Activated CD8-positive, alpha-beta memory T cell treated with anti-CD3 and anti-CD28 coated beads, Interleukin-2, amount 50 U/mL, for 4 hours (primary cell): Measurements from ENCODE around the gene CNTNAP2.
"Not testable (repeated sequence)": the region's sequence is repeated elsewhere in the genome, so short reads cannot be mapped to it uniquely, and the experiment has no call there.

Experiments used
- DNase-seq: peaks from one replicate; pipeline ENCODE4 v3.0.0-alpha.2; 2020

CNTNAP2 gene

GRCh38 chr7:146791344-146792285 is 675.0 kb downstream of the CNTNAP2 start:
- no peak for DNase-seq

GRCh38 chr7:146804620-146805019 is 688.0 kb downstream of the CNTNAP2 start:
- DNase-seq: no peak

- DNase-seq: no peak
Measured at GRCh38 chr7:146805082-146805481, 688.5 kb downstream of the CNTNAP2 start.

- DNase-seq: no peak
Measured at GRCh38 chr7:146826329-146826728, 709.7 kb downstream of the CNTNAP2 start.

DNA sequence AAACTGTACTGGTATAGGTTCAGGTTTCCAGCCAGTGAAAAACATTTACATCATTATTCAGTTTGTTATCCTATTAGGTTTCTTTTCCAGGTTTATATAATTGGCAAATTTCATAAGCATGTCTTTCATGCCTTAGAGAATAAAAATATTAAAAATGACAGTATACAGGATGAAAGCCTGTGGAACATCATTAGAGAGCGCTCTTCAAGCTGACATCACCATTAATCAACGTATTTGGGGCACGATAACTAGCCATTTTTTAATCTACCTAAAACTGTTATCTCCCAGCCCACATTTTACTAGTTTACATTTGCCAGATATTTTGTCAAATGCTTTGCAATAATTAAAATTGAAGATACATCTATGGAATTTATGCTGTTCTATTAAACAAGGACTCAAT is 714.1 kb downstream of the CNTNAP2 start:
- DNase-seq: no peak

- no peak for DNase-seq
Measured at GRCh38 chr7:146831875-146832274, 715.3 kb downstream of the CNTNAP2 start.

- no peak for DNase-seq
Measured at GRCh38 chr7:146844405-146844804, 727.8 kb downstream of the CNTNAP2 start.

- DNase-seq: no peak
Measured at GRCh38 chr7:146858690-146859089, 742.1 kb downstream of the CNTNAP2 start.

DNA sequence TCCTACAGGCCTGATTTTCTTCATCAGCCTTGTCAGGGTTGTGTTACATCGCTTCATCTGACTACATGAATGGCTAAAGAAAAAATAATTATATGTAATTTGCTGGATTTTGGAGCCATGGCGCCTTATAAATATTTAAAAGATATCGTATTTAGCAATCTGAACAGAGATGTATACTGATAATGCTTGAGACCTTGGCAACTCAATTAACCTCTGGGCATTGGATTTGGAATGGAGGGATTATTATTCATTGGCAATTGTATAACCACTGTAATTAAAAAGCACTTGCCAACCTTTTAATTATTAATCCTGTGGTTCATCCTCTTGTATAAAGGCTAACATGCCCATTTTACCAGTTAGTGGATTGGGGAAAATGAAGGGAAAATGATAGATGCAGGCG is 745.1 kb downstream of the CNTNAP2 start:
- DNase-seq: no peak

- DNase-seq: no peak
Measured at GRCh38 chr7:146862415-146862814, 745.8 kb downstream of the CNTNAP2 start.

DNA sequence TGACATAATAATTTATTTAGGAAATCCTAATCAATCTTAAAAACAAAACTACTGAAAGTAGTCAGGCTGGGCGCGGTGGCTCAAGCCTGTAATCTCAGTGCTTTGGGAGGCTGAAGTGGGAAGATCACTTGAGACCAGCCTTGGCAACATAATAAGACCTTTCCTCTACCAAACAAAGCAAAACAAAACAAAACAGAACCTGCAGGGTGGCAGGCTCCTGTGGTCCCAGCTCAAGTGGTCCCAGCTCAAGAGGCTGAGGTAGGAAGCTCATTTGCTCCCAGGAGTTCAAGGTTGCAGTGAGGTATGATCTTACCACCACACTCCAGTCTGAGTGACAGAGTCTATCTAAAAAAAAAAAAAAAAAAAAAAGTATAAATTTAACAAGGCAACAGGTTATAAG is 748.0 kb downstream of the CNTNAP2 start:
- DNase-seq: no peak

GRCh38 chr7:146865696-146866095 is 749.1 kb downstream of the CNTNAP2 start:
- DNase-seq: no peak

DNA sequence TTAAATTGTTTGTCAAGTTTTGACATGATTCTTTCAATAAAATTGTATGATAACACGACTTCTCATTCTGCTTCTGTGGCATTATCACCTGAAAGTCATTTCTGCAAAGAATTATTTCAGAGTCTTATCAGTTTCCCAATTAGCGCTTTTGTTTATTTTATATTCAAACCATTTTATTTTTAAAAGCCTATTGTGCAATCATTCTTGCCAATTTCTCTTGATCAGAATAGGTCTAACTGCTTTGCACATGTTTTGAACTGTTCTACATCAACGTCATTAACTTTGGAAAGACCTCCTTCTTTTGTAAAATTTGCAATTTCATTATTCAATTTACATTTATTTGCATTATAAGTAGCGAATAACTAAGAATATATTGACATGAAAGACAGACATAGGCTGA is 758.1 kb downstream of the CNTNAP2 start:
- DNase-seq: no peak

DNA sequence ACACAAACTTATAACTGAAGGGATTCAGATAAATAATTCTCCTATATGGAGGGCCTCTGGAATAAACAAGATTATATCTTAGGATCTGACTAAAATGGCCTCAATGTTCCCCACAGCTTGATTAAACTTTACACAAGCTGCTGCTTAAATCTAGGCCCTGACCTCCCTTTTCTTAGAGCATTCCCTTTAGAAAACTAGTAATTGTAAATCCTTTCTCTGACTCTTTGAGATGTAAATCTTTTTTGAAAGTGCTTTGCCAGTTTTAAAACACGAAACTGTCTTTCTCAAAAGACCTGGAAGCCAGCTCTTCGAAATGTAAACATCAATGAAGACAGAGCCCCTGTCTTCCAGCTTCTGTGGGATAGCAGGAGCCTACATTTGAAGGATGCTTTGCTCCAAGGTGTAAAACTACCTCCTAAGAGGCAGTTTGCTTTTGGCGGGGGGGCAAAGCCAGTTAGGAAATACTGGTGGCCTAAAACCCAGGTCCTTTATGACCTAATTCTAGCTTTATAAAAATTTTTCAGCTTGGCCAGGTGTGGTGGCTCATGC is 758.7 kb downstream of the CNTNAP2 start:
- DNase-seq: no peak

DNA sequence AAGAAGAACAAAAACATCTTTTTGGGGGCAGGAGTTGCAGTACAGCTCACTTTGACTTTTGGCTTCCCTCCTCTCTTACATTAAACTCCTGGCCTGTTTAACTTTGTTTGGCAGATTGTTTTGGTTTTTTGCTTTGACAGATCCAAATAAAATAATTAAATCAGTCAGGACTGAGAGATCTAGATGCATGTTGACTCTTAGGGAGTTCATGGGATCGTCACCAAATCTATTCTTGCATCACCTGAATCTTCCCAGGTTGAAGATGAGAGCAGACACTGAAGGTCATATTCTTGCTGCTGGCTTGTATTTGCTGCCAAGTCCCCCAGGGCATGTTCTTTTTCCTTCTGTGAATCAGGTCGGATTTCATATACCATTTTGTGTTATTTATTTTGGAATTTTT is 759.4 kb downstream of the CNTNAP2 start:
- no peak for DNase-seq

DNA sequence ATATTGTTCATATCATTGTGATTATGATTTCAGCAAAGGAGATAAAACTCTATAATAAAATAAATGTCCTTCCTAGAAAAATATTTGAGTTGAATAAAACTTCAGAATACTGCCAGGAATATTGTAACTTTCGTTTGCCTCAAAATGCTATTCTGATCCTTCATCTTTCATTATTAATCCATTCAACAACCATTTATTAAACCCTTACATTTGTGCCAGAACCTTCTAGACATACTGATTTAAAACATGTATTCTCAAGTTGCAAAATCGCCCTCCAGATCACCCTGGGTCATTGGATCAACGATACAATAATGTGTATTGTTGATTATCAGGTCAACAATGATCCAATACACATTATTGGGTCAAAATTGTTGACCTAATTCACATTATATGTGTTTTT is 759.8 kb downstream of the CNTNAP2 start:
- no peak for DNase-seq

DNA sequence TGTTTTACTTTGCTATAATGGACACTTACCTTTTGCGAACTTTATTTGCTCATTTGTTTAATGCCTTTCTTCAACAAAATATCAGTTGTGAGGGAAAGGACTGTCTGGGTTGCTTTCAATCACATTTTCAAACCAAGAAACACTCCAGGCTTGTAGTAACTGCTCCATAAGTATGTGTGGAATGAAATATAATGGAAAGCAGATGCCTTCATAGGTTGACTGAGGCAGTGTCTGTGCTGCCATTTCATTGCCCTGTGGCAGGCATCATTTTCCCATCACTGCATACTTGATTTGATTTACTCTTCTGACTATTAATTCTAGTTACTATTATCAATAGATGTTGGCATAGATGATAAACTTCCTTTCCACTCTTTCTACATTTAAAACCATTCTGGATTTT is 762.3 kb downstream of the CNTNAP2 start:
- DNase-seq: no peak

GRCh38 chr7:146885231-146885630 is 768.6 kb downstream of the CNTNAP2 start:
- DNase-seq: no peak

GRCh38 chr7:146889806-146890555 is 773.4 kb downstream of the CNTNAP2 start:
- no peak for DNase-seq

GRCh38 chr7:146892151-146892550 is 775.5 kb downstream of the CNTNAP2 start:
- no peak for DNase-seq

- no peak for DNase-seq
Measured at GRCh38 chr7:146894927-146895326, 778.3 kb downstream of the CNTNAP2 start.

DNA sequence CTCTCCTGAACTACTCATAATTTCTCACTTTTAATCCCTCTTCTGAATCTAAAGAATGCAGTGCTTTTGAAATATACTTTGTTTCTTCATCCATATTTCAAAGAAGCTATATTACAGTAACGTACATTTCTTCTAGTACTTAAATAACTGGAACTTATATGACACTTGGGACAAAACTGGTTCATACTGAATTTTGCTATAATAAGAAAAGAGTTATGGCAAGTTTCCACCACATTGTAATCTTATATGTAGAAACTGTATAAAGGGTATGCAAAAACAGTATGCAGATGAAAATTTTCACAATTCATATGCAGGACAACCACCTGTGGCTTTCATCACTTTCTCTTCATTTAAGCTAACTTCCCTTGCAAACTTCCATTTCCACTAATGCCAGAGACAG is 785.7 kb downstream of the CNTNAP2 start:
- no peak for DNase-seq

- DNase-seq: no peak
Measured at GRCh38 chr7:146902728-146903127, 786.1 kb downstream of the CNTNAP2 start.

- DNase-seq: not testable (repeated sequence)
Measured at GRCh38 chr7:146905746-146906145, 789.1 kb downstream of the CNTNAP2 start.
